ENCODE results near the gene ETV2.
A peak's percentile ranks its signal among the peaks of the same experiment; 100 is the strongest.

- peak in 1 of 3 donors; percentile 16 for TF ChIP-seq CTCF (IDR thresholded peaks at IDR 0.05)
- peak; percentile 4 for TF ChIP-seq EP300 (IDR thresholded peaks at IDR 0.05)
- no peak for TF ChIP-seq POLR2A (IDR thresholded peaks at IDR 0.05)
Observed at GRCh38 chr19:35644987-35645679, 3.6 kb downstream of the ETV2 start.

Measured in ovary (tissue), 3 donors.